Measurements from ENCODE around the gene SULT2B1.
A peak's percentile ranks its signal among the peaks of the same experiment; 100 is the strongest.
"Not testable (repeated sequence)": the region's sequence is repeated elsewhere in the genome, so short reads cannot be mapped to it uniquely, and the experiment has no call there.

SULT2B1 gene

DNA sequence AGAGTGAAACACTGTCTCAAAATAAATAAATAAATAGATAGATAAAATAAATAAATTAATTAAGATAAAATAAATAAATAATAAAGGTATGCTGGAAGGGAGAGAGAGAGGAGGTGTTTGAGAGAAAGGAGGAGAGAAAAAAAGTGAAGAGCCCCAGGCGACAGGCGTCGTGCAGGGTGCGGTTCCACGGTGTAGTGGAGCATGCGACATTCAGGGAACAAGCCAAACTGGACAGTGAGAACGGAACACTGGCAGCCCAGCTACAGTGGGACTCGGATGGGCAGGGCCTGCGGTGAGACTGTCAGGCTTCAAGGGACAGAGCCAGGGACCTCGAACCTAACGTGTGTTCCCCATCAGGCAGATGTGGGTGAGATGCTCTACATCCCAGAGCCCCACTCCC, 9.4 kb downstream of the SULT2B1 start:
- no peak for DNase-seq

DNA sequence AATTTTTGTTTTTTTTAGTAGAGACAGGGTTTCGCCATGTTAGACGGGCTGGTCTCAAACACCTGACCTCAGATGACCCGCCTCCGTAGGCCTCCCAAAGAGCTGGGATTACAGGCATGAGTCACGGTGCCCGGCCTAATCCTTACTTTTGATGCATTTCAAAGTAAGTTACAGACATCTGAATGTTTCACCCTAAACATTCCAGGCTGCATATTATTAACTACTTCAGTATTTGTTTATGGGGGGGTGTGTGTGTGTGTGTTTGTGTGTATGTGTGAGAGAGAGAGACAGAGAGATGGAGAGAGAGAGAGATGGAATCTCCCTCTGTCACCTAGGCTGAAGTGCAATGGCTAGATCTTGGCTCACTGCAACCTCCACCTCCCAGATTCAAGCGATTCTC, 13.1 kb downstream of the SULT2B1 start:
- peak; percentile 79 for DNase-seq

- DNase-seq = peak; percentile 66
Measured at GRCh38 chr19:48568345-48568886, 16.4 kb downstream of the SULT2B1 start.

- DNase-seq = no peak
Measured at GRCh38 chr19:48569814-48570213, 17.8 kb downstream of the SULT2B1 start.

GRCh38 chr19:48571378-48572162, 19.6 kb downstream of the SULT2B1 start:
- DNase-seq = no peak

GRCh38 chr19:48573163-48573505, 21.2 kb downstream of the SULT2B1 start:
- DNase-seq = no peak

- no peak for DNase-seq
Measured at GRCh38 chr19:48575931-48576622, 24.1 kb downstream of the SULT2B1 start.

- not testable (repeated sequence) for DNase-seq
Measured at GRCh38 chr19:48577908-48578307, 25.9 kb downstream of the SULT2B1 start.

- DNase-seq = no peak
Measured at GRCh38 chr19:48578891-48579290, 26.9 kb downstream of the SULT2B1 start.

- no peak for DNase-seq
Measured at GRCh38 chr19:48582168-48582567, 30.2 kb downstream of the SULT2B1 start.

DNA sequence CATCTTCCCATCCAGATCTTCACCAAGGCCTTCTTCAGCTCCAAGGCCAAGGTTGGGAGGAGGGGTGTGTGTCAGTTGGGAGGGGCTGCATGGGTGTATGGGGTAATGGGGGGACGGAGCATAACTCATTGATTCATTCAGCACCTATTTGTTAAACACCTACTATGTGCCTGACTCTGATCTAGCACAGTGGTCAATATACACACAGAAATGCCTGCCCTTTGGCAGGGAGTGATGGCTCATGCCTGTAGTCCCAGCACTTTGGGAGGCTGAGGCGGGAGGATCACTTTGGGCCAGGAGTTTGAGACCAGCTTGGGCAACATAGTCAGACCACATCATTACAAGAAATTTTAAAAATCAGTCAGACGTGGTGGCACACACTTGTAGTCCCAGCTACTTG, 35.4 kb downstream of the SULT2B1 start:
- DNase-seq = no peak

- peak; percentile 85 for DNase-seq
Measured at GRCh38 chr19:48588670-48589401, 36.9 kb downstream of the SULT2B1 start.

GRCh38 chr19:48591021-48591420, 39.0 kb downstream of the SULT2B1 start:
- peak; percentile 25 for DNase-seq

- no peak for DNase-seq
Measured at GRCh38 chr19:48595171-48595570, 43.2 kb downstream of the SULT2B1 start.

- DNase-seq = no peak
Measured at GRCh38 chr19:48595833-48596232, 43.9 kb downstream of the SULT2B1 start.

DNA sequence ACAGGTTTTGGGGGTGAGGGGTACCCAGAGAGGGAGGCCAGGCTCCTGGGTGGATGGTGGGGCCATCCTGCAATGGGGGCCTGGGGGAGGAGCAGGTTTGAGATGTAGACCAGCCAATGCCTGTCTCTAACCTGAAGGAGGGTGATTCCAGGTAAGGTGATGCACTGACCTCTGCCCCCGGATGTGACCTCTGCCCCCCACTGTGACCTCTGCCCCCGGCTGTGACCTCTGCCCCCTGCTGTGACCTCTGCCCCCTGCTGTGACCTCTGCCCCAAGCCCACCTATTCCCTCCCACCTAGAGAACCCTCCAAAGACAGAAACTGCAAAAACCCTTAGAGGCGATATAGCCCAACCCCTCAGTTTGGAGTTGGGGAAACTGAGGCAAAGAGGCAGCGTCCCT, 44.3 kb downstream of the SULT2B1 start:
- no peak for DNase-seq

DNA sequence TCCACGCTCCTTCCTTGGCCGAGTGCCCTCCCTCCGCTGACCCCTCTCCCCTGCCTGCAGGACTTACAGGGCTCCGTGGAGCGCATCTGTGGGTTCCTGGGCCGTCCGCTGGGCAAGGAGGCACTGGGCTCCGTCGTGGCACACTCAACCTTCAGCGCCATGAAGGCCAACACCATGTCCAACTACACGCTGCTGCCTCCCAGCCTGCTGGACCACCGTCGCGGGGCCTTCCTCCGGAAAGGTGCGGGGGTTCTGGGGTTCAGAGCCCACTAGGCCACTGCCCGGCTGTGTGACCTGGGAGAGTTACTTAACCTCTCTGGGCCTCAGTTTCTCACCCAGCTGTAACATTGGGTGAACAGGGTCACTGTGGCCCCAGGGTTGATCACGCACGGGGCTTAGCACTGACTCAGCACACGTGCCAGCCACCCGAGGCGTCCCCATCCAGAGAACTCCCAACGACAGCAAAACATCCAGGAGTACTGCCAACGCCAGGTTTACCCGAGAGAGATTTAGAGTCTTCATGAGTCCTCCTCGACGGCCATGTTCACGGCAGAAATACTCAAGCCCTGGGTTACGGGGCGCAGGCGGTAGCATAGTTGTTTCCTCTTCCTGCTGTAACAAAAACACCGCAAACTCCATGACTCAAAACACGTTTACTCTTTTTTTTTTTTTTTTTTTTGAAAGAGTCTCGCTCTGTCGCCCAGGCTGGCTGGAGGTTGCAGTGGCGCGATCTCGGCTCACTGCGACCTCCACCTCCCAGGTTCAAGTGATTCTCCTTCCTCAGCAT, 44.9 kb downstream of the SULT2B1 start:
- DNase-seq = peak; percentile 64

DNA sequence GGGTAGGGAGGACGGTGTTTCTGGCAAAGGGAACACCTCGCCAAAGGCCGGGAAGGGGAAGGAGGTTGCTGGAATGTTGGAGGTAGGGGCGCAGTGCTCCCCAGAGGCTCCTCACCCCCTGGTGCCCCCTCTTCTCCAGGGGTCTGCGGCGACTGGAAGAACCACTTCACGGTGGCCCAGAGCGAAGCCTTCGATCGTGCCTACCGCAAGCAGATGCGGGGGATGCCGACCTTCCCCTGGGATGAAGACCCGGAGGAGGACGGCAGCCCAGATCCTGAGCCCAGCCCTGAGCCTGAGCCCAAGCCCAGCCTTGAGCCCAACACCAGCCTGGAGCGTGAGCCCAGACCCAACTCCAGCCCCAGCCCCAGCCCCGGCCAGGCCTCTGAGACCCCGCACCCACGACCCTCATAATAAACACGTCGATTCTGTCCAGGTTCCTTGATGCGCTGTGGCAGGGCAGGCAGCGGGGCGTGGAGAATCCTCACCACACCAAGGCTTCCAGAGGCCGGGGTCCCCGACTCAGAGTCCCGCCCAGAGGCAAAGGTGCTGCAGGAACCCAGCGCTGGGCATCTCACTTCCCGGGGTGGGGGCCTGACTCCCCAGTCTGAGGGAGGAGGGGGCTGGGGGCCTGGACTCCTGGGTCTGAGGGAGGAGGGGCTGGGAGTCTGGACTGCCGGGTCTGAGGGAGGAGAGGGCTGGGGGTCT, 47.2 kb downstream of the SULT2B1 start:
- DNase-seq = no peak

DNA sequence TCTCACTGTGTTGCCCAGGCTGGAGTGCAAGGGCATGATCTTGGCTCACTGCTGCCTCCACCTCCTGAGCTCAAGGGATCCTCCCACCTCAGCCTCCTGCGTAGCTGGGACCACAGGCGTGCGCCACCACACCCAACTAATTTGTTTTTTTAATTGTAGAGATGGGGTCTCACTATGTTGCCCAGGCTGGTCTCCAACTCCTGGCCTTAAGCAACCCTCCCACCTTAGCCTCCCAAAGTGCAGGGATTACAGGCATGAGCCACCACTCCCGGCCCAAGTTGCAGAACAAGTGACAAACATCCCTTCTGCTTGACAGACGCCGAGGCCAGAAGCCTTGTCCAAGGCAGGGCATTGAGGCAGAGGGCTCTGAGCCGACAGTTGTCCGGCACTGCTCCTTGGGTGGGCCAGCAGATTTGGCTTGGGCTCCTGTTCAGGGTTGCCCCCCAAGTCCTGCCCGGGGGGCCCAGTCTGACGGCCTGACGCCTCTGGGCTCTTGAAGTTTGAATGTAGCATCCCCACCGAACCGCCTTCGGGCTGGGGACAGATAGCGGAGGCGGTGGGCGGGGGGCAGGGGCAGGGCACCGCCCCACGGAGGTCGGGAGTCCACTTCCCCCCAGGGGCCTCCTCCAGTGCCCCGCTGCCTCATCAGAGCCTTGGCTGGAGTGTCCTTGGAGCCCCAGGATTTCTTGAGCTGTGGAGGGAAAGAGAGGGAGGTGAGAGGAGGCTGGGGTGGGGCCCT, 48.9 kb downstream of the SULT2B1 start:
- DNase-seq = no peak

- DNase-seq = no peak
Measured at GRCh38 chr19:48603001-48603400, 51.0 kb downstream of the SULT2B1 start.

DNA sequence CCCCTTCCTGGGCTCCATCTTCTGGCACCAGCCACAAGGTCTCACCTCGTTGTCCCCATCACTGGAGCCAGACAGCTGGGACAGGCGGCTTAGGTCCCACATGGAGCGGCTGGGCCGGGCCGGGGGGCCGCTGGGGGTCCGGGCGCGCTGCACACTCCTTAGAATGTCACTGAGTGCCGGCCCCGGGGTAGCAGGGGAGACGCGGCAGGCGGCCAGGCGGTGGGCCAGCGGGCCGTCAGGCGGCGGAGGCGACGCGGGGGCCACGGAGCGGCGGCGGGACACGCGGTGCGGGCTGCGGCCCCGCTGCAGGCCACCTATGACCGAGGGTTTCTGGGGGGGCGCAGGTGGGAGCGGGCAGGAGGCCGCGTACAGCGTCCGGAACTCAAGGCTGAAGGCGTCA, 51.5 kb downstream of the SULT2B1 start:
- no peak for DNase-seq

Measured in MV-4-11 (cell line).